ENCODE results near the gene RNLS.

DNA sequence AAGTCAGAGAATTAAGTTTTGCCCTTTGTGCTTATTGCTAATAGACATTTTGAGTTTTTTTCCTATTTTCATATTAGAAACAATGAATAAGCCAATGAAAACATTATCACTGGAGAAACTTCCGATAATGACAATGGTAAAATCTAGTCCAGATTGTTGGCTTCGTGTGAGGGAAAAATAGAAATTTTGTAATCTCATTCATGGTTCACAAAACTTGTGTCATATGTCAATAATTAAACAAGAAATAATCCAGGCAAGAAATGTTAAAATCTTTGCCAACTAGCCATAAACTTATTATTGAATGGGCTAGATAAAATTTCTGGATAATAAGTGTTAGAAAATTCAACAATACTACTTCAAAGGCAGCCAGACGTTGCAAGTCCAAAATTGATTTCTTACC, 36.6 kb downstream of the RNLS start:
- TF ChIP-seq, protein P1, sequence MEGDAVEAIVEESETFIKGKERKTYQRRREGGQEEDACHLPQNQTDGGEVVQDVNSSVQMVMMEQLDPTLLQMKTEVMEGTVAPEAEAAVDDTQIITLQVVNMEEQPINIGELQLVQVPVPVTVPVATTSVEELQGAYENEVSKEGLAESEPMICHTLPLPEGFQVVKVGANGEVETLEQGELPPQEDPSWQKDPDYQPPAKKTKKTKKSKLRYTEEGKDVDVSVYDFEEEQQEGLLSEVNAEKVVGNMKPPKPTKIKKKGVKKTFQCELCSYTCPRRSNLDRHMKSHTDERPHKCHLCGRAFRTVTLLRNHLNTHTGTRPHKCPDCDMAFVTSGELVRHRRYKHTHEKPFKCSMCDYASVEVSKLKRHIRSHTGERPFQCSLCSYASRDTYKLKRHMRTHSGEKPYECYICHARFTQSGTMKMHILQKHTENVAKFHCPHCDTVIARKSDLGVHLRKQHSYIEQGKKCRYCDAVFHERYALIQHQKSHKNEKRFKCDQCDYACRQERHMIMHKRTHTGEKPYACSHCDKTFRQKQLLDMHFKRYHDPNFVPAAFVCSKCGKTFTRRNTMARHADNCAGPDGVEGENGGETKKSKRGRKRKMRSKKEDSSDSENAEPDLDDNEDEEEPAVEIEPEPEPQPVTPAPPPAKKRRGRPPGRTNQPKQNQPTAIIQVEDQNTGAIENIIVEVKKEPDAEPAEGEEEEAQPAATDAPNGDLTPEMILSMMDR (IDR thresholded peaks at IDR 0.05) = no peak
- TF ChIP-seq POLR2A (IDR thresholded peaks at IDR 0.05) = no peak

Measured in vagina (tissue), 2 donors.